A673 (cell line): ENCODE results near the gene HPCAL1. TPM values are rescaled to one million over a fixed set of nuclear protein-coding genes. Genes with fewer than 3 reads are reported as not detected.

Source experiments
- BruUV-seq: library from RNA; stranded (reverse); fragments of 400-500 nt; replicated peaks from 2 replicates; lab custom pipeline; 2021; lab: Mats Ljungman, UMichigan
- CTCF ChIA-PET: fragments of 300-600 bp; sonication (Branson Sonifier 250); formaldehyde crosslinking; loops from one replicate; lab custom pipeline; 2022; ENCODE audit warnings: antibody characterized with exemption; lab: Charles Lee
- POLR2A ChIA-PET: fragments of 300-600 bp; sonication (Branson Sonifier 250); formaldehyde crosslinking; loops from one replicate; lab custom pipeline; 2022; ENCODE audit warnings: antibody characterized with exemption; ENCODE audit not compliant: low non-redundant PET; lab: Charles Lee
- DNase-seq: peaks from one replicate; pipeline ENCODE4 v3.0.0-alpha.2; 2015; ENCODE audit warnings: low spot score
- H3K27ac ChIP-seq: fragments of 200-600 bp; sonication (generic); 2 replicates; pipeline ENCODE4 v1.5.1; 2016; ENCODE audit warnings: mixed run types, low read depth, mild to moderate bottlenecking, mixed read lengths, antibody characterized with exemption, low read length; ENCODE audit not compliant: poor library complexity, severe bottlenecking
- H3K27me3 ChIP-seq: fragments of 200-600 bp; sonication (generic); replicated peaks from 2 replicates; pipeline ENCODE4 v1.6.1; 2017; ENCODE audit warnings: mixed run types, low read depth, mild to moderate bottlenecking, mixed read lengths, antibody characterized with exemption, low read length; ENCODE audit not compliant: insufficient read depth, poor library complexity
- H3K36me3 ChIP-seq: fragments of 200-600 bp; sonication (generic); 2 replicates; pipeline ENCODE4 v1.6.1; 2016; ENCODE audit warnings: mixed run types, mild to moderate bottlenecking, mixed read lengths, antibody characterized with exemption, low read length; ENCODE audit not compliant: insufficient read depth, poor library complexity, severe bottlenecking
- H3K4me1 ChIP-seq: fragments of 200-600 bp; sonication (generic); 2 replicates; pipeline ENCODE4 v1.6.1; 2017; ENCODE audit warnings: mixed run types, mild to moderate bottlenecking, mixed read lengths, antibody characterized with exemption, low read length; ENCODE audit not compliant: insufficient read depth, poor library complexity, severe bottlenecking
- H3K4me3 ChIP-seq: fragments of 200-600 bp; sonication (generic); 2 replicates; pipeline ENCODE4 v1.5.1; 2016; ENCODE audit warnings: low read depth, mixed run types, mild to moderate bottlenecking, mixed read lengths, low read length; ENCODE audit not compliant: poor library complexity, severe bottlenecking
- H3K9me3 ChIP-seq: fragments of 200-600 bp; sonication (generic); 2 replicates; pipeline ENCODE4 v1.6.1; 2016; ENCODE audit warnings: mixed run types, low read depth, mild to moderate bottlenecking, mixed read lengths, antibody characterized with exemption, low read length; ENCODE audit not compliant: poor library complexity, severe bottlenecking
- CTCF ChIP-seq: fragments of 300-800, 200-600 bp; sonication (generic); conservative IDR thresholded peaks from 2 replicates; pipeline ENCODE4 v1.5.1; 2017; ENCODE audit warnings: low read depth, mild to moderate bottlenecking, antibody characterized with exemption, low read length, moderate library complexity, mixed read lengths
- EZH2 ChIP-seq: fragments of 200-600 bp; sonication (generic); IDR thresholded peaks from 2 replicates; pipeline ENCODE4 v1.6.1; 2017; ENCODE audit warnings: borderline replicate concordance, low read depth, mild to moderate bottlenecking, mixed read lengths, antibody characterized with exemption, low read length; ENCODE audit not compliant: poor library complexity, severe bottlenecking
- intact Hi-C: fragments of 100-400 bp; cut with micrococcal nuclease; formaldehyde crosslinking; loops from one replicate; pipeline ENCODE4 v1.10.0; 2022; ENCODE audit not compliant: unreplicated experiment
- total RNA-seq: library from RNA; stranded (reverse); gene quantifications from 2 replicates; pipeline ENCODE4 v1.2.3, GENCODE V29; 2021

Gene HPCAL1
- total RNA-seq, 1 experiment from 2014 or later = 9.7 TPM

- no peak for TF ChIP-seq EZH2
- no peak for TF ChIP-seq CTCF
- no peak overlapping the region for H3K4me3 ChIP-seq
- intact Hi-C loops = no loop called here
- no peak for DNase-seq
- H3K27ac ChIP-seq = no peak overlapping the region
- no peaks in the 10 kb centered on the region for H3K27me3 ChIP-seq
- BruUV-seq = no TSS peak
- H3K36me3 ChIP-seq = no peaks in the 10 kb centered on the region
- H3K9me3 ChIP-seq = no peaks in the 10 kb centered on the region
- CTCF ChIA-PET = no interaction called here
- no peaks in the 10 kb centered on the region for H3K4me1 ChIP-seq
- POLR2A ChIA-PET = no interaction called here
Observed at GRCh38 chr2:10256515-10257031, 46.1 kb upstream of the HPCAL1 start.

- Histone ChIP-seq H3K36me3 (no peaks in the 10 kb centered on the region), H3K4me1 (no peaks in the 10 kb centered on the region), H3K27me3 (no peaks in the 10 kb centered on the region), H3K9me3 (no peaks in the 10 kb centered on the region), H3K27ac (no peak overlapping the region), H3K4me3 (no peak overlapping the region)
- no TSS peak for BruUV-seq
- intact Hi-C loops = no loop called here
- ChIA-PET POLR2A (no interaction called here), CTCF (no interaction called here)
- no peak for TF ChIP-seq CTCF
- no peak for TF ChIP-seq EZH2
- no peak for DNase-seq
Observed at GRCh38 chr2:10257036-10257435, 45.7 kb upstream of the HPCAL1 start.

- Histone ChIP-seq H3K4me1 (no peaks in the 10 kb centered on the region), H3K4me3 (no peak overlapping the region), H3K9me3 (no peaks in the 10 kb centered on the region), H3K27me3 (no peaks in the 10 kb centered on the region), H3K36me3 (no peaks in the 10 kb centered on the region), H3K27ac (no peak overlapping the region)
- intact Hi-C loops = no loop called here
- no TSS peak for BruUV-seq
- TF ChIP-seq EZH2 (no peak), CTCF (no peak)
- ChIA-PET CTCF (no interaction called here), POLR2A (no interaction called here)
- no peak for DNase-seq
Observed at GRCh38 chr2:10257500-10258147, 45.1 kb upstream of the HPCAL1 start.
